Right forelimb (tissue), 1 donor: ENCODE measurements around the gene SKI.

Source experiments
- DNase-seq: peaks from one replicate; pipeline ENCODE4 v3.0.0-alpha.2; 2018

Gene SKI

GRCh38 chr1:2358651-2359640 lies 130.8 kb downstream of the SKI start:
- DNase-seq, result peak; percentile 35
